ENCODE data around the gene IGFBP5.

Gene IGFBP5

GRCh38 chr2:216651351-216651881, 43.9 kb downstream of the IGFBP5 start:
- H3K36me3 ChIP-seq (ENCODE audit: insufficient read depth, low read depth, low read length) = peaks cover 25% of the 10 kb centered on the region
- H3K27ac ChIP-seq (ENCODE audit: low read length) = no peak overlapping the region
- H3K4me1 ChIP-seq (ENCODE audit: insufficient read depth, low read length) = peaks cover 13% of the 10 kb centered on the region; the same call in 1 of the 2 replicates
- no peak overlapping the region for H3K9ac ChIP-seq (ENCODE audit: low read depth, low read length)
- no peaks in the 10 kb centered on the region for H3K9me3 ChIP-seq (ENCODE audit: insufficient read depth, low read depth, low read length)
- no peaks in the 10 kb centered on the region for H3K27me3 ChIP-seq (ENCODE audit: insufficient read depth, low read length)
- H3K4me3 ChIP-seq (ENCODE audit: low read length) = no peak overlapping the region

GRCh38 chr2:216650626-216651257, 44.6 kb downstream of the IGFBP5 start:
- peaks cover 21% of the 10 kb centered on the region for H3K36me3 ChIP-seq (ENCODE audit: insufficient read depth, low read depth, low read length)

GRCh38 chr2:216649574-216649973, 45.8 kb downstream of the IGFBP5 start:
- no peak overlapping the region for H3K27ac ChIP-seq (ENCODE audit: low read length)

More at GRCh38 chr2:216650626-216651257, 44.6 kb downstream of the IGFBP5 start:
- no peaks in the 10 kb centered on the region for H3K27me3 ChIP-seq (ENCODE audit: insufficient read depth, low read length)
- peaks cover 13% of the 10 kb centered on the region; the same call in 1 of the 2 replicates for H3K4me1 ChIP-seq (ENCODE audit: insufficient read depth, low read length)
- no peak overlapping the region for H3K27ac ChIP-seq (ENCODE audit: low read length)
- no peak overlapping the region for H3K9ac ChIP-seq (ENCODE audit: low read depth, low read length)
- H3K9me3 ChIP-seq (ENCODE audit: insufficient read depth, low read depth, low read length) = no peaks in the 10 kb centered on the region
- no peak overlapping the region for H3K4me3 ChIP-seq (ENCODE audit: low read length)

GRCh38 chr2:216648105-216648504, 47.2 kb downstream of the IGFBP5 start:
- H3K4me1 ChIP-seq (ENCODE audit: insufficient read depth, low read length) = peaks cover 26% of the 10 kb centered on the region
- H3K27ac ChIP-seq (ENCODE audit: low read length) = no peak overlapping the region
- H3K27me3 ChIP-seq (ENCODE audit: insufficient read depth, low read length) = no peaks in the 10 kb centered on the region

More at GRCh38 chr2:216649574-216649973, 45.8 kb downstream of the IGFBP5 start:
- H3K4me1 ChIP-seq (ENCODE audit: insufficient read depth, low read length) = peaks cover 16% of the 10 kb centered on the region; the same call in 1 of the 2 replicates
- peaks cover 26% of the 10 kb centered on the region for H3K36me3 ChIP-seq (ENCODE audit: insufficient read depth, low read depth, low read length)
- H3K27me3 ChIP-seq (ENCODE audit: insufficient read depth, low read length) = no peaks in the 10 kb centered on the region
- no peaks in the 10 kb centered on the region for H3K9me3 ChIP-seq (ENCODE audit: insufficient read depth, low read depth, low read length)
- 0 out of 2 replicates have a peak overlapping the region, but pooled peaks have one; percentile 10 for H3K9ac ChIP-seq (ENCODE audit: low read depth, low read length)
- no peak overlapping the region; the same call in 1 of the 2 replicates for H3K4me3 ChIP-seq (ENCODE audit: low read length)

GRCh38 chr2:216646116-216646515, 49.2 kb downstream of the IGFBP5 start:
- Histone ChIP-seq H3K4me1 (ENCODE audit: insufficient read depth, low read length) (peaks cover 28% of the 10 kb centered on the region), H3K9me3 (ENCODE audit: insufficient read depth, low read depth, low read length) (no peaks in the 10 kb centered on the region), H3K9ac (ENCODE audit: low read depth, low read length) (no peak overlapping the region), H3K4me3 (ENCODE audit: low read length) (no peak overlapping the region), H3K36me3 (ENCODE audit: insufficient read depth, low read depth, low read length) (peaks cover 28% of the 10 kb centered on the region), H3K27ac (ENCODE audit: low read length) (no peak overlapping the region), H3K27me3 (ENCODE audit: insufficient read depth, low read length) (no peaks in the 10 kb centered on the region)

More at GRCh38 chr2:216648105-216648504, 47.2 kb downstream of the IGFBP5 start:
- no peak overlapping the region for H3K4me3 ChIP-seq (ENCODE audit: low read length)
- peaks cover 26% of the 10 kb centered on the region for H3K36me3 ChIP-seq (ENCODE audit: insufficient read depth, low read depth, low read length)
- H3K9me3 ChIP-seq (ENCODE audit: insufficient read depth, low read depth, low read length) = no peaks in the 10 kb centered on the region
- H3K9ac ChIP-seq (ENCODE audit: low read depth, low read length) = no peak overlapping the region

GRCh38 chr2:216645636-216645950, 49.8 kb downstream of the IGFBP5 start:
- Histone ChIP-seq H3K27ac (ENCODE audit: low read length) (no peak overlapping the region), H3K4me1 (ENCODE audit: insufficient read depth, low read length) (peaks cover 28% of the 10 kb centered on the region), H3K9me3 (ENCODE audit: insufficient read depth, low read depth, low read length) (no peaks in the 10 kb centered on the region), H3K36me3 (ENCODE audit: insufficient read depth, low read depth, low read length) (peaks cover 33% of the 10 kb centered on the region), H3K4me3 (ENCODE audit: low read length) (no peak overlapping the region), H3K27me3 (ENCODE audit: insufficient read depth, low read length) (no peaks in the 10 kb centered on the region), H3K9ac (ENCODE audit: low read depth, low read length) (no peak overlapping the region)

GRCh38 chr2:216644842-216645635, 50.3 kb downstream of the IGFBP5 start:
- Histone ChIP-seq H3K9ac (ENCODE audit: low read depth, low read length) (no peak overlapping the region), H3K4me3 (ENCODE audit: low read length) (no peak overlapping the region), H3K27ac (ENCODE audit: low read length) (no peak overlapping the region), H3K9me3 (ENCODE audit: insufficient read depth, low read depth, low read length) (no peaks in the 10 kb centered on the region), H3K27me3 (ENCODE audit: insufficient read depth, low read length) (no peaks in the 10 kb centered on the region), H3K4me1 (ENCODE audit: insufficient read depth, low read length) (peaks cover 24% of the 10 kb centered on the region), H3K36me3 (ENCODE audit: insufficient read depth, low read depth, low read length) (peaks cover 33% of the 10 kb centered on the region)

GRCh38 chr2:216643986-216644659, 51.2 kb downstream of the IGFBP5 start:
- H3K27me3 ChIP-seq (ENCODE audit: insufficient read depth, low read length) = no peaks in the 10 kb centered on the region
- H3K4me3 ChIP-seq (ENCODE audit: low read length) = no peak overlapping the region
- H3K4me1 ChIP-seq (ENCODE audit: insufficient read depth, low read length) = peaks cover 16% of the 10 kb centered on the region
- H3K36me3 ChIP-seq (ENCODE audit: insufficient read depth, low read depth, low read length) = peaks cover 36% of the 10 kb centered on the region
- no peaks in the 10 kb centered on the region for H3K9me3 ChIP-seq (ENCODE audit: insufficient read depth, low read depth, low read length)
- no peak overlapping the region for H3K27ac ChIP-seq (ENCODE audit: low read length)
- H3K9ac ChIP-seq (ENCODE audit: low read depth, low read length) = no peak overlapping the region

GRCh38 chr2:216637472-216637871, 57.9 kb downstream of the IGFBP5 start:
- peak overlapping the region; percentile 34; the same call in 1 of the 2 replicates for H3K9ac ChIP-seq (ENCODE audit: low read depth, low read length)
- H3K4me3 ChIP-seq (ENCODE audit: low read length) = peak overlapping the region; percentile 56; the same call in 1 of the 2 replicates
- no peaks in the 10 kb centered on the region for H3K9me3 ChIP-seq (ENCODE audit: insufficient read depth, low read depth, low read length)
- peaks cover 18% of the 10 kb centered on the region for H3K4me1 ChIP-seq (ENCODE audit: insufficient read depth, low read length)
- peaks cover 11% of the 10 kb centered on the region for H3K27me3 ChIP-seq (ENCODE audit: insufficient read depth, low read length)
- H3K36me3 ChIP-seq (ENCODE audit: insufficient read depth, low read depth, low read length) = peaks cover 25% of the 10 kb centered on the region
- no peak overlapping the region for H3K27ac ChIP-seq (ENCODE audit: low read length)

- Histone ChIP-seq H3K27me3 (ENCODE audit: insufficient read depth, low read length) (peaks cover 17% of the 10 kb centered on the region), H3K27ac (ENCODE audit: low read length) (peak overlapping the region; percentile 66), H3K36me3 (ENCODE audit: insufficient read depth, low read depth, low read length) (peaks cover 25% of the 10 kb centered on the region), H3K4me1 (ENCODE audit: insufficient read depth, low read length) (peaks cover 24% of the 10 kb centered on the region), H3K4me3 (ENCODE audit: low read length) (peak overlapping the region; percentile 96), H3K9me3 (ENCODE audit: insufficient read depth, low read depth, low read length) (no peaks in the 10 kb centered on the region), H3K9ac (ENCODE audit: low read depth, low read length) (peak overlapping the region; percentile 86; the same call in 1 of the 2 replicates)
Measured at GRCh38 chr2:216636551-216637450, 58.5 kb downstream of the IGFBP5 start.

All from iPS-20b (cell line).